ENCODE results near the gene UGT1A6. TPM values are rescaled to one million over a fixed set of nuclear protein-coding genes. Genes with fewer than 3 reads are reported as not detected.

Gene UGT1A6
- polyA plus RNA-seq, 1 of the 3 experiments (the other 2 are of a cell fraction), result not detected

DNA sequence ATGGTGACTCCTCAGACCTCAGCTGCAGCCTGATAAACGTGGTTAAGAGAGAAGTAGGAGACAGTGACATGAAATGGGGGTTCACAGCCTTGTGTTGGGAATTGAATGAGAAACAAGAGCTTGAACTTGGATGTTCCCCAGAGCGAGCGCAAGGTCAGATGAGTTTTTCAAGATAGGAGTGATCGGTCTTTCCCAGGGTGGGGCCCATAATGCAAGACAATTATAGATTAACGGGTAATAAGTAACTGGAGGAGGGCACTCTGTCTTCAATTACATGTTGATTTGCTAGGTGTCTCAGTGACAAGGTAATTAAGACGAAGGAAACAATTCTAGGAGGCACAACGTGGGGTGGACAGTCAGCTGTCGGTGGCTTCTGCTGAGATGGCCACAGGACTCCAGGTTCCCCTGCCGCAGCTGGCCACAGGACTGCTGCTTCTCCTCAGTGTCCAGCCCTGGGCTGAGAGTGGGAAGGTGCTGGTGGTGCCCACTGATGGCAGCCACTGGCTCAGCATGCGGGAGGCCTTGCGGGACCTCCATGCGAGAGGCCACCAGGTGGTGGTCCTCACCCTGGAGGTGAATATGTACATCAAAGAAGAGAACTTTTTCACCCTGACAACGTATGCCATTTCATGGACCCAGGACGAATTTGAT is 20.0 kb downstream of the UGT1A6 start, which contains the start of gene UGT1A5 (continued):
- TF ChIP-seq, protein P1, sequence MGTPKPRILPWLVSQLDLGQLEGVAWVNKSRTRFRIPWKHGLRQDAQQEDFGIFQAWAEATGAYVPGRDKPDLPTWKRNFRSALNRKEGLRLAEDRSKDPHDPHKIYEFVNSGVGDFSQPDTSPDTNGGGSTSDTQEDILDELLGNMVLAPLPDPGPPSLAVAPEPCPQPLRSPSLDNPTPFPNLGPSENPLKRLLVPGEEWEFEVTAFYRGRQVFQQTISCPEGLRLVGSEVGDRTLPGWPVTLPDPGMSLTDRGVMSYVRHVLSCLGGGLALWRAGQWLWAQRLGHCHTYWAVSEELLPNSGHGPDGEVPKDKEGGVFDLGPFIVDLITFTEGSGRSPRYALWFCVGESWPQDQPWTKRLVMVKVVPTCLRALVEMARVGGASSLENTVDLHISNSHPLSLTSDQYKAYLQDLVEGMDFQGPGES (IDR thresholded peaks at IDR 0.05; ENCODE audit: low read depth, low read length), result no peak
- TF ChIP-seq SIN3A (IDR thresholded peaks at IDR 0.05; ENCODE audit: borderline replicate concordance, low read depth, low read length), result no peak
- TF ChIP-seq, protein P2, sequence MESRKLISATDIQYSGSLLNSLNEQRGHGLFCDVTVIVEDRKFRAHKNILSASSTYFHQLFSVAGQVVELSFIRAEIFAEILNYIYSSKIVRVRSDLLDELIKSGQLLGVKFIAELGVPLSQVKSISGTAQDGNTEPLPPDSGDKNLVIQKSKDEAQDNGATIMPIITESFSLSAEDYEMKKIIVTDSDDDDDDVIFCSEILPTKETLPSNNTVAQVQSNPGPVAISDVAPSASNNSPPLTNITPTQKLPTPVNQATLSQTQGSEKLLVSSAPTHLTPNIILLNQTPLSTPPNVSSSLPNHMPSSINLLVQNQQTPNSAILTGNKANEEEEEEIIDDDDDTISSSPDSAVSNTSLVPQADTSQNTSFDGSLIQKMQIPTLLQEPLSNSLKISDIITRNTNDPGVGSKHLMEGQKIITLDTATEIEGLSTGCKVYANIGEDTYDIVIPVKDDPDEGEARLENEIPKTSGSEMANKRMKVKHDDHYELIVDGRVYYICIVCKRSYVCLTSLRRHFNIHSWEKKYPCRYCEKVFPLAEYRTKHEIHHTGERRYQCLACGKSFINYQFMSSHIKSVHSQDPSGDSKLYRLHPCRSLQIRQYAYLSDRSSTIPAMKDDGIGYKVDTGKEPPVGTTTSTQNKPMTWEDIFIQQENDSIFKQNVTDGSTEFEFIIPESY (IDR thresholded peaks at IDR 0.05; ENCODE audit: borderline replicate concordance, low read depth), result no peak
- no peak for TF ChIP-seq RCOR1 (IDR thresholded peaks at IDR 0.05; ENCODE audit: low read length)
- no peak for TF ChIP-seq CHD2 (IDR thresholded peaks at IDR 0.05; ENCODE audit: low read length, partially characterized antibody)
- TF ChIP-seq, protein P3, sequence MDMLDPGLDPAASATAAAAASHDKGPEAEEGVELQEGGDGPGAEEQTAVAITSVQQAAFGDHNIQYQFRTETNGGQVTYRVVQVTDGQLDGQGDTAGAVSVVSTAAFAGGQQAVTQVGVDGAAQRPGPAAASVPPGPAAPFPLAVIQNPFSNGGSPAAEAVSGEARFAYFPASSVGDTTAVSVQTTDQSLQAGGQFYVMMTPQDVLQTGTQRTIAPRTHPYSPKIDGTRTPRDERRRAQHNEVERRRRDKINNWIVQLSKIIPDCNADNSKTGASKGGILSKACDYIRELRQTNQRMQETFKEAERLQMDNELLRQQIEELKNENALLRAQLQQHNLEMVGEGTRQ (IDR thresholded peaks at IDR 0.05; ENCODE audit: borderline replicate concordance, low read depth, low read length), result no peak
- TF ChIP-seq RXRA (IDR thresholded peaks at IDR 0.05; ENCODE audit: borderline replicate concordance, low read depth), result no peak
- TF ChIP-seq YY1 (IDR thresholded peaks at IDR 0.05; ENCODE audit: low read depth), result no peak

DNA sequence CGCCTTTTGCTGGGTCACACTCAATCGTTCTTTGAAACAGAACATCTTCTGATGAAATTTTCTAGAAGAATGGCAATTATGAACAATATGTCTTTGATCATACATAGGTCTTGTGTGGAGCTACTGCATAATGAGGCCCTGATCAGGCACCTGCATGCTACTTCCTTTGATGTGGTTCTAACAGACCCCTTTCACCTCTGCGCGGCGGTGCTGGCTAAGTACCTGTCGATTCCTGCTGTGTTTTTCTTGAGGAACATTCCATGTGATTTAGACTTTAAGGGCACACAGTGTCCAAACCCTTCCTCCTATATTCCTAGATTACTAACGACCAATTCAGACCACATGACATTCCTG is 20.5 kb downstream of the UGT1A6 start:
- Histone ChIP-seq H3K4me1 (ENCODE audit: control insufficient read depth in 1 of 2, insufficient read depth in 2 of 2, low read depth in 1 of 2, low read length in 1 of 2) (no peaks in the 10 kb centered on the region; a peak in 2 of 4 replicates), H3K9ac (no peak overlapping the region), H3K4me3 (ENCODE audit: low read depth in 2 of 2, low read length in 1 of 2) (no peak overlapping the region), H3K9me3 (no peaks in the 10 kb centered on the region), H2AFZ (ENCODE audit: low read depth) (no peak overlapping the region), H3K27ac (ENCODE audit: low read depth in 2 of 2, low read length in 1 of 2) (no peak overlapping the region), H3K36me3 (replicated peaks in 1 of 2; ENCODE audit: control insufficient read depth in 1 of 2, insufficient read depth in 2 of 2, low read length in 1 of 2) (no peaks in the 10 kb centered on the region), H3K79me2 (ENCODE audit: insufficient read depth) (no peaks in the 10 kb centered on the region), H3K9me2 (no peaks in the 10 kb centered on the region), H3F3A (replicated peaks; ENCODE audit: insufficient read depth) (peaks cover 2% of the 10 kb centered on the region), H3K27me3 (ENCODE audit: insufficient read depth) (no peaks in the 10 kb centered on the region; the same call in 1 of the 2 replicates), H4K20me1 (ENCODE audit: insufficient read depth) (no peaks in the 10 kb centered on the region), H3K4me2 (no peak overlapping the region)
- POLR2A ChIA-PET, result no interaction called here
- TF ChIP-seq GATA2 (CRISPR knock-in tag; IDR thresholded peaks at IDR 0.05), result no peak
- no peak for TF ChIP-seq RAD21 (IDR thresholded peaks at IDR 0.05; ENCODE audit: low read length)
- TF ChIP-seq, protein P3 (IDR thresholded peaks at IDR 0.05; ENCODE audit: borderline replicate concordance, low read depth, low read length), result no peak
- no peak for TF ChIP-seq JUND (IDR thresholded peaks at IDR 0.05)
- no peak for TF ChIP-seq TEAD4 (IDR thresholded peaks at IDR 0.05; ENCODE audit: borderline replicate concordance, insufficient read depth)
- DNase-seq, result no peak
- 76% methylated on average over 7 of the region's 7 CpGs for WGBS (ENCODE audit: low lambda C conversion rate)
- CTCF ChIA-PET, result no interaction called here

Measured in SK-N-SH (cell line).